Inflammatory macrophage treated with lipopolysaccharide for 1 hour (primary cell): ENCODE measurements around the gene DEPDC1B.
"Not testable (repeated sequence)": the region's sequence is repeated elsewhere in the genome, so short reads cannot be mapped to it uniquely, and the experiment has no call there.

Experiments
- DNase-seq, 2 donors: peaks; one replicate each; pipeline ENCODE4 v3.0.0-alpha.2; 2020 to 2022

Gene DEPDC1B

DNA sequence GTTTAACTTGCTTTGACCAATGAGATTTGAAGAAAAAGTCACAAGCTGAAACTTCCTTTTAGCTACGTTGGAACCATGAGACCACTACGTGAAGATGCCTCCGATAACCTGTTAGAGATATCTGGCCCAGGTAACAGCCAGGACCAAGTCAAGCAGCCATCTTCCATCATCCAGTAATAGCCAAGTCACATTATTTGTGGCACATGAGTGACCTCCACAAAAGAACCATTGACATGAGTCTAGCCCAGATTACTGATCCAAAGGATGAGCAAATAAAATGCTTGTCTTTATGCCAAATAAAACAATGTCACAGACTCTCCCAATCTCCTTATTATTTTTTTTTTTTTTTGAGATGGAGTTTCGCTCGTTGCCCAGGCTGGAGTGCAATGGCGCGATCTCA, 1.6 kb downstream of the DEPDC1B start:
- DNase-seq, result no peak

DNA sequence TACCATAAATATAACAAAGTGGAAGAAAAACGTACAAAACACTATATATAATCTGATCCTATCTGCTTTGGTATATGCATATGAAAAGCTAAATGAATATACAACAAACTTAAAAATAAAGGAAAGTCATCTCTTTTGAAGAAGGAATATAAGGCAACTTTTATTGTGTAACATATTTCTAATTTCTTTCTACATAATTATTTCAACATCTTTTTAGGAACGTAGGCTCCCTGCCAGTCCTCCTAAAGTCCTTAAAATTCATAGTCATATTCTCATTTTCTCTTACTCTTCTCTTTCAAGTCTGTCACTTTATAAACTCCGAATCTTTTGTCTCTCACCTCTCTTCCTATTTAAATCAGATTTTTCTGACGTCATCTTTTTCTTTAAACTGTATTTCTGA, 9.6 kb downstream of the DEPDC1B start:
- DNase-seq, result peak in 1 of 2 donors; percentile 36

DNA sequence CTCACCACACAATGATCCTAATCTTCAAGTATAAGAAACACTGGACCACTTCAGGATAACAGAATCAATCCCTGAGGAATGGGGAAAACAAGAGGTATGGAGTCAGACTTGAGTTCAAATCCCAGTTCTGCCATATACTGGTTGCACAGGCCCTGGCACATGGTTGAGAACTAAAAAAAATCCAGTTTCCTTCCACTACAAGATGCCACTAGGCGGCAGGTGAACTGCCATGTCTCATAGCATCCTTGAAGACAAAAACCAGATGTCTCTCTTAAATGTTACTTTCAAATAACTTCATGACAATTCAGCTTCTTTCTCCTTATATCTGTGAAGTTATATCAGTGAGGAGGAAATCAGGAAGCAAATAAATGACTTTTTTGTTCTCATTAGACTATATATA, 11.0 kb downstream of the DEPDC1B start:
- DNase-seq, result no peak

DNA sequence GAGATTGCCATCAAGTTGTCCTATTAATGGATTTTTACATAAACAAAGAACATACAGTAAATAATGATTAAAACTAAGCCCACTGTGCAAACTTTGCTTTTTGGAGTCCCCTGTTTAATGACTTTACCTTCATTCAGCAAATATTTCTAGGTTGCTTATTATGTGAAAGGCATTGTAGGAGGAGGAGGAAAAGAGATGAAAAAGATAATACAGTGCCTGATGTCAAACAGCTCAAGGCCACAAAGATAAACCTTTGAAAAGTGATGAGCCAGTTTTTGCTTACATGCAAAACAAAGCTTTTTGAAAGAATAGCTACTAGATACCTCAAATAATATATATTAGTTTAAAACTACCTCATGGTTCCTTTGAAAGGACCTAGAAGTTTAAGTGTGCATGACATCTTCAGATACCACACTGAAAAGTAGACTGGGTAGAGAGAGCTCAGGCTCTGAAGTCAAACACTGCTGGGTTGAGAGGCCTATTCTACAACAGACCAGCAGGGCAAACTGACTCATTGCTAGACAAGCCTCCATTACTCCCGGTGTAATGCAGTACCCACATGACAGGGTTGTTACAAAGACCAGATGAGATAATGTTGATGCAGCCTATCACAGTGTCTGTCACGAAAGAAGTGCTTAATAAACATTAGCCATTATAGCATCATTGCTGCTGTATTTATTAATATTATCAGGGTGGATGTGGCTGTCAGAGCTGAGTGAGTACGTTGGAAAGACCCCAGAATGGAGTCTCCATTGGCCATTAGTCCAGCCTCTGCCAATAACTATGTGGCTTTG, 11.8 kb downstream of the DEPDC1B start:
- peak; percentile 56 to 60 for DNase-seq

DNA sequence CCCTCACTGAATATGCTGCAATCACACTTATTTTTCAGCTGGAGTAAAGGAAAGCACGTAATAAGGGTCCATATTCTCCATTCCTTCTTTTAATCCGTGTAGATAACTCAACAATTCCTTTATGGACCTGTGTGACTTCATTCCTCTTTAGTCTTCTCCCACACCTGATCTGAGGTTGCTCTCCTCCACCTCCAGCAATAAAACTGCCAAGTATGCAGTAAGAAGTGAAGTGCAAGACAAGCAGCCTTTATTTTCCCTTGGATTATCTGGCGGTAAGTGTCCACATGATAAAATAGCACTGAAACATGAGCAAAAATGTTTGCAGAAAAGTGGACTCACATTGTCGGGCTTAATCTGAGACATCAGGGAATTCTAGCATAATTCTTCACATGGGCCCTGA, 13.8 kb downstream of the DEPDC1B start:
- DNase-seq, result no peak

DNA sequence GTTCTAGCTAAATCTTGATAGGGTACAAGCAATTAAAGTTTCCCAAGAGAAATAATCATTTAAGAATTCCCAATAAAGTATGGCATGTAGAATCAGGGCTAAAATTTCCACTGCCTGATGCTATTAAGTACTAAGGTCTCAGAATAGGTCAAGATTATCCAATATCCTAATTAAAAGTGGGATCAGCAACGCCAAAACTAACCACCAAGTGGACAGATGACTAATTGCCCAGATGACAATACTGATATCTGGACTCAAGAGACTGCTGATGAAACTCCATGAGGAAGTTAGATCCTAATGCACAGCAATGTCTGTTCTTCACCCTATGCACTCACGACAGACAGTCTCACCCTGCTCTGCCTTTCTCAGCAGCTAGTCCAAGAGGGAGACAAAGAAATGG, 14.3 kb downstream of the DEPDC1B start:
- peak; percentile 51 to 60 for DNase-seq

DNA sequence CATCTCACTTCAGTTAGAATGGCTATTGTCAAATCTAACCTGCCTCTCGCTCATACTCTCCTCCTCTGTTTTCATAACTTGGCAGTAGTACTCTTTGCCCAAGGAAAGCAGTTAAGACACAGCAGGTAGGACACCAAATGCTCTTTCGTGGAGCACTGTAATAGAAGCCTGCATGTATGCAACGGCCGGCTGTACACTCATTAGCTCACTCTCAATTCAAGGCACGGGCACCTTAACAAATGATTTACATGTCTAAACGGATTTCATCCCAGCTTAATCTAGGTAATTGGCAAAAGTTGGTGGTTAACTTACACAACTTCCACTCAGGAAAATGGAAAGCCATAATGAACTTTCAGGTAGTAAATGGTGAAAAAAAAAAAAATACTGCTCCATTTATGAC, 14.9 kb downstream of the DEPDC1B start:
- DNase-seq, result no peak

DNA sequence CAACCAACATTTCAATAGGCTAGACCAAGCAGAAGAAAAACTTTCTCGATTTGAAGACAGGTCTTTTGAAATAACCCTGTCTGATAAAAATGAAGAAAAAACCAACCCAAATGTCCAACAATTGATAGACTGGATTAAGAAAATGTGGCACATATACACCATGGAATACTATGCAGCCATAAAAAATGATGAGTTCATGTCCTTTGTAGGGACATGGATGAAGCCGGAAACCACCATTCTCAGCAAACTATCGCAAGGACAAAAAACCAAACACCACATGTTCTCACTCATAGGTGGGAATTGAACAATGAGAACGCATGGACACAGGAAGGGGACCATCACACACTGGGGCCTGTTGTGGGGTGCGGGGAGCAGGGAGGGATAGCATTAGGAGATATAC, 18.0 kb downstream of the DEPDC1B start:
- DNase-seq, result not testable (repeated sequence)

DNA sequence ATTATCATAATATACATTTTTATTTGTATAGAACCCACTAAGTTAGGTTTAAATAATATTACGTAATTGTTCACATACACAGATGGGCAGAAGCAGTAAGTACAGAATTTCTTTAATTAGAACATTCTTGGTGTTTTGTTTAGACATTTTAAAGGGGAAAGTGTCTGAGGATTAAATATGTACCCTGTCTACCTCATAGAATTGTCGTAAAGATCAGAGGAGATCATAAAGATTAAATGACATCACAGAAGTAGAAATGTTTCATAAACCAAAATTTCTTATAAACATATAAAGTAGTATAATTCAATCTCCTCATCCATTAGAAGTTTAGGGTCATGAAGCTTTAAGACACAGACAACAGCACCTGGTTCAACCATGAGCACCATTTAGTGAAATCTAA, 20.1 kb downstream of the DEPDC1B start:
- DNase-seq, result no peak

DNA sequence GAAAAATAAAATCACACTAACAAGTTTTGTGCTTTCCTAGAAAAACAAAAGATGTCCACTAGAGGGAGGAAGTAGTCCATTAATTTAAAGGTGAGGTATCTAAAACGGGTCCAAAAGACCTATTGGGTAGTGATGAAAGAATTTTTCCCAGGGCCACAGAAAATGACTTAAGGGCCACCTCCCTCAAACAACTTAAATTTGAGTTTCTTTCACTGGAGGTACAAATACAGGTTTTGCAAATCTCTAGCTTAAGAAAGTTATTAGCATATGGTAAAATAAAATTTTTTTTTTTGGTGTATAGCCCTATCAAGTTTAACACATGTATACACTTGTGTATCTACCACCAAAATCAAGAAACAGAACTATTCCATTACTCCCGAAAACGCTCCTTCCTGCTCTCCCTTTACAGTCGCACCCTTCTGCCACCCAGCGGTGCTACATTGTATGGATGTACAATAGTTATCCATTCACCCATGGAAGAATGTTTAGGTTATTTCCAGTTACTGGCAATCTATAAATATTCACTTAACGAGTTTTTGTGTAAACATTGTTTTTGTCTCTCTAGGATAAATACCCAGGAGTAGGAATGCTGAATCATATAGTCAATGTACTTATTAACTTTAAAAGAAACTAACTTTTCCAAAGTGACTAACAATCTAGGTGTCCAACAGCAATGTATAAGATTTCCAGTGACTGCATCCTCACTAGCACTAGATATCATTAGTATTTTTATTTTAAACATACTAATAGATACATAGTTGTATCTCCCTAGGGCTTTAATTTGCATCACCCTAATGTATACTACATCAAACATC, 21.9 kb downstream of the DEPDC1B start:
- DNase-seq, result peak; percentile 23 to 70

DNA sequence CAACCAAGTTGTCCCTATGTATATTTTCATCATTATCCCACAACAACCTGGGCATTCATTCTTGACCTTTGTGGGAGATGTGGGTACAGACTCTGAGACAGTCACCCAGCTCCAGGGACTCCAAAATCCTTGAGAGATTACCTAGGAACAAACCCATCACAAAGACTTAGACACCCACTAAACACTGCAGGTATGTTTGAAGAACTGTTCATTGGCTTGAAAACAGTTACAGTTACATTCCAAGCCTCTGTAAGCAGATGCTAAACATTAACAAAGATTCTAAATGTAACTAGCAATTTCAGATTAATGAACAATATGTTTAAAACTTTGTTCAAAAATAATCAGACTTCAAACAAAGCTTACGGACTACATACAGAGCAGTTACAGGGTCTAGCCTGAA, 24.7 kb downstream of the DEPDC1B start:
- no peak for DNase-seq

DNA sequence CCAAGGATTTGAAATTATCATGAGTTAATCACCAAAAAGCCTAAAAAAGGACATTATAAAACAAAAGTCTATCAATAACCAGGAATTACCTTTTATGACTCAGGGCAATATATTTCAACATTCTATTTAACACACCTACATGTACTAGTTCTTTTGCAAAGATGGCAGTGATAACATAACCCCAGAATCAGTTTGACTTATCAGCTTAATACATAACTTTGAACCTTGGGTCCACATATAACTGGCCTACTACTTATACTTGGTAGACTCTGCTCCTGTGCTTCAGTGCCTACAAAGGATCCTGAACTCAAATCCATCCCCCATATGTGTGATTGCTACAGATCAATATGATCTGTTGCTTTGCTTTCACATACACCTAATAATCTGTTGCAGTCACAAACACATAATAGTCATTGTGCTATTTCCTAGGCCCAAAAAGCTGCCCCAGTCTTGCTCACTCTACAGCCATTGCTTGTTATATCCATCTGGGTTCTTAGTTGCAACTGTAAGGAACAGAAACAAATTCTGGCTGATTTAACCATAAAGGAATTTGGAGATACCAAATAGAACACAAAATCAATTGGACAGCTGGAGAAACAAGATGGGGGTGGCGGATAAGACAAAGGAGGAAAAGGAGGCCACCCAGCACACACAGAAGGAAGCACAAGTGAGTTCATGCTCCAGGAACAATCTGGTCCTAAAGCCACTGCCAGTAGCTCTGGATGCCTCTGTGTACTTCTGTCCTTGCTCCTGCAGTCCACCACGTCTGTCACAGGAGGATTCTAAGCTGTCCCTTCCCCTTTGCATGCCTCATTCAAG, 25.5 kb downstream of the DEPDC1B start:
- DNase-seq, result no peak

DNA sequence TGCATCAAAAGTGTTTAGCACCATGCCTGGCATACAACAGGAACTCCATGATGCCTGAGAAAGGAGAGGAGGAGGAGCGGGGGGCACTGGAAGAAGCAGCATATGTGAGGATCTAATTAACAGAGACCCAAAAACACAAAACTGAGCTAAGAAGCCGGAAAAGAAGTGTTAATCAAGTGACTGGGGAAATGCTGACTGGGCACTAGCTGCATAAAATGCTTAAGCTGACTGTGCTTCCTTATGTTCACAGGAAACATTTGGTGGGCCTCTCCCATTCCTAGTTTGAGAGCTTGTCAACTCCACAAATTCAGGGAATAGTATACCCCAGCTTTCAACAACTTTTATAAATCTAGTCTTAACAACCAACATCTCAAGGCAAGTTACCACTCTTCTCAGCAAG, 26.6 kb downstream of the DEPDC1B start:
- no peak for DNase-seq

DNA sequence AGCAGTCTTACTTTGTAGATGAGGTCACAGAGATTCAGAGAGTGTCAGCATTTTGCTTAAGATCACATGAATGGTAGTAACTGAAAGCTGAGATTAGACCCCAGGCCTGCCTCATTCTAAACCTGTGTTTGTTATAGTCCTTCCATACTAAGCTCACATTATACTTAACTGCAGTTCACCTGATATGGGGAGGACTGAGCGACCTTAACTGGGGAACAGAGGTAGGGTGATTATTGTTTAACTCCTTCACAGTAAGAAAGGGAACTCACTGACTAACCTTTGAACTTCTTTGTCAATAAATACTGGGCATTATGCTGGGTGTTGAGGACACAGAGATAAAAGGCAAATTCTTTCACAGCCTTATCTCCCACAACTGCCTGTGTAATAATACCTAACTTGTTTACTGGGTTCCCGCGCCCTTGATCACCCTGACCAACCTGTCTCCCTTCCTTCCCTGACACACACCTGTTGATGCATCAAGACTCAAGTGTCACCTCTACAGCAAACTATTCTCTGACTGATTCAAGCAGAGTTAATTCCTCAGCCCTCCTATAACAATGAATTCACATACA, 27.2 kb downstream of the DEPDC1B start:
- DNase-seq, result no peak

DNA sequence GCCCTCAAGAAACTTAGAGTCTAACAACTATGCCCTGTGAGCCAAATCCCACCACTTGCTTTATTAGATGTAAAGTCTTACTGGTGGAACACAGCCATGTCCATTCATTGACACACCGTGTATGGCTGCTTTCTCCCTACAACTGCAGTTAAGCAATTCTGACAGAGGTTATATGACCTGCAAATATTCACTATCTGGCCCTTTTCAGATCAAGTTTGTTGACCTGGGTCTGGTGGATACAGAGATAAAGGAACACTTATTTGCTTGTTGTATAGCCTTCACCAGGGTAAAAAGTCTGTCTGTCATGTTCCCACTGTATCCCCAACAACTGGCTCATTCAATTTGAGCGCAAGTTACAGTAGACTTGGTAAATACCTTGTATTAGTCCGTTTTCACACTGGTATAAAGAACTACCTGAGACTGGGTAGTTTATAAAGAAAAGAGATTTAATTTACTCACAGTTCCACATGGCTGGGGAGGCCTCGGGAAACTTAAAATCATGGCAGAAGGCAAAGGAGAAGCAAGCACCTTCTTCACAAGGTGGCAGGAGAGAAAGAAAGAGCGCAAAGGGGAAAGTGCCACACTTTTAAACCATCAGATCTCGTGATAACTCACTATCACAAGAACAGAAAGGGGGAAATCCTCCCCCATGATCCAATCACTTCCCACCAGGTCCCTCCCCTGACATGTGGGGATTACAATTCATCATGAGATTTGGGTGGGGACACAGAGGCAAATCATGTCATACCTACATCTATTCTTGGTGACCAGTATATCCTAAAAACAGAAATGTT, 27.9 kb downstream of the DEPDC1B start:
- no peak for DNase-seq

DNA sequence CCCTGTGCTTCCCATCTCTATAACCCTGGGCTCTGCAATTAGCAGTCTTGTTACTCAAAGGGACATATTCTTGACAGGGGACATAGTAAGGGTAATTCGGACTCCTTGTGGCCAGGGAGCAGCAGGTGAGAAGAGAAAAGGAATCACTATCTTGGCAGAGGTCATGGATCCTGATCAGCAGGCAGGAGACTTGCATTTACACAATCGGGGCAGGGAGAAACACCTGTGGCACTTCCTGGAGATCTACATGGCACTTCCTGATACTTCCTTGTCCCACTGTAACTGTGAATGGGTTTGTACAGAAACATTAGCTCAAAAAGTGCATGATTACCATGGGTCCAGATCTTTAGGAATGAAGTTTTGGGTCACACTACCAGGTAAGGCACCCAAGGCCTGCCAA, 29.2 kb downstream of the DEPDC1B start:
- no peak for DNase-seq

DNA sequence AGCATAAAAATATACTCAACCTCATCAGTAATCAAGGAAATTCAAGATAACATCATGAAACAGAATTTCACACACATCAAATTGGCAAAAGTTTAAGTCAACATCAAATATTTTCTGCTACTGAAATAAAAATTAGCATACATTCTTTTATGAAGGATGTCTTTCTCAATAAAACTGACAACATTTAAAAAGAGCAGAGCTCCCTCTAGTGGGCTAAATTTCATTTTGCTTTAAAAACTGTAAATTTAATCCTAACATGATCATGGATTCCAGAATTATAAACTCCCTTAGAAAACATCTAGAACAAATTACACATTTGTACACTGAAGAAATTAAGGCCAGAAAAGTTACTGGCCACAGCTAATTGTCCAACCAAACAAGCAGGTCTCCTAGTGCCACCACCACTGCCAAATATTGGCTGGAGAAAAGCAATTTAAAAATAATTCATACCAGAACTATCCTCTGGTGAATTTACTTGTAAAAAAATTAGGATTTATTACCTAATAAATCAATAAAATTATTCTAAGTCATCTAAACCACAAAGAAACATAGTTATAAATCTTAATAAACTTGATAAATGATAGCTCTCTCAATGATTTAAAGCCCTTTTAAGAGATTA, 31.2 kb downstream of the DEPDC1B start:
- DNase-seq, result peak; percentile 46 to 92

DNA sequence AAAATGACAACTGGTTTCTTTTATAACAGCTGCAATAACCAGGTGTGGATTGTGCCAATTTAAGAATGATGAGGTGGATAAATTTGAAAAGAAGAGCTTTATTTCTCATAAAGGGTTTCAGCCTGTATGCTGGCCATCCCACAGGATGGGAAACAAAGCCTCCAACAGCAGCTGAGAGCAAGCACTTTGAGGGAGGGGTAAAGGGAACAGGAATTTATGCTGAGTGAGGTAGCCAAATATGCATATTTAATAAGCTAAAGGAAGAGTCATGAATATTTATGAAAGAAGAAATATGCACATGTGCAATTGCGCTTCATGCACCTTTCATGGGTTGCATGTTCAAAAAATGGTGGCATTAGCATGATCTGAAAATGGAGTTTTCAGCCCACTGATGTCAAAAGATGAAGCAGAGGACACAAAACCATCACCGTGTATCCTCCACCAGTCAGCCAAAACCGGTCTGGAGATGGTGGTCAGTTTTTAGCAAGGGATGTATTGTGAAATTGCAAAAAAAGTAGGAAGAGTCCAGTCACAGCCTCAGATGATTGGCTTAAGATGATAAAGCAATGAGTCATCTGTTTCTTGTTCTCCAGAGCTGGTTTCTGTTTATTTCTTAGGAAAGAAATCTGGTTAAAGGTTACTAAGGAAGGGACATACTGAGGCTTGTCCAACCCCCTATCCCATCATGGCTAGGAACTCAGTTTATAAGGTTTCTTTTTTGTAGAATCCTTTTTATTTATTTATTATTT, 47.9 kb downstream of the DEPDC1B start:
- DNase-seq, result peak; percentile 70 to 79

DNA sequence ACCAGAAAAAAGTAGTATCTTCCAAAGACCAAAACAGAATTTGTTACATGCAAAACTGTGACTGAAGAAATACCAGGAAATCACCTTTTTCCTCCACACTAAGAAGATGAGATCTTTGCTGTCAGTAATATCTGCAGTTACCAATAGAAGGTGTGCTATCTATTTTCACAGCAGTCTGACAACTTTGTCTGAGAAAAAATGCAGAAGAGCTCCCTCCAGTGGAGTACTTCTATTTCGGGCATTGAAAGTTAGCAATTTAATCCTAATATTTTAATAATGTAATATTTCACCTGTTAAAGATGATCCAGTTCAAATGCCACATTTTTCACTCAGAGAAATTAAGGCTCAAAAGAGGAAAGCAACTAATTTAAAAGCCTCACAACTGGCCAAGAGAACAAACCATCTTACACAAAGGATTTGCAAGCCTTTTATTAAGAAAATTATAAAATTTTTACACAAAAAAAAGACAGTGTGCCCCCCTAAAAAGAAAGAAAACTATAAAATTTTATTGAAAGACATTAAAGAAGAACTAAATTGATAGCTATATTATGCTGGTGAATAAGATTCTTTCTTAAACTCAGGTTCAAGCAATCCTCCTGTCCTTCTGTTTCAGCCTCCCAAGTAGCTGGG, 50.6 kb downstream of the DEPDC1B start:
- peak; percentile 25 to 52 for DNase-seq

DNA sequence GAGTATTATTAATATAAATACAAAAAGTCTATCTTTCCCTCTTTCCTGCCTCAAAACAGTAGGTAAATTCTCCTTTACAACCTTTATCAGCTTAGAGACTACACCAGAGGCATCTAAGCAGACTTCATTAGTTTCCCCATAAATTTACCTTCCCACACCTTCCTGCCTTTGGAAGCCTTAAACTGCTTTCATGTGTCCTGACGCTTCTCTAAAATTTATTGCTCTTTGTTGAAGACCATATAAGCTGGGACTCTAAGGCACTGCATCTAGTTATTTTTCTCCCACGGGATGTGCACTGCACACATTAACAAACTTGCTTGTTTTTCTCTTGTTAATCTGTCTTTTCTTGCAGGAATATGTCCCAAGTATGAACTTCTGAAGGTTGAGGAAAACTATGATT, 51.8 kb downstream of the DEPDC1B start:
- DNase-seq, result no peak
